Measurements from ENCODE around the gene PHF23.

Gene PHF23

GRCh38 chr17:7204828-7205461 lies 34.3 kb downstream of the PHF23 start:
- Histone ChIP-seq H3K4me1 (ENCODE audit: control insufficient read depth in 1 of 2, insufficient read depth in 2 of 2, low read length in 2 of 2) (peaks cover 0 to 14% of the 10 kb centered on the region in 2 donors), H3K27me3 (ENCODE audit: control insufficient read depth in 1 of 2, insufficient read depth in 2 of 2, low read length in 2 of 2) (no peaks in the 10 kb centered on the region), H3K36me3 (ENCODE audit: control insufficient read depth in 1 of 2, insufficient read depth in 2 of 2, low read length in 2 of 2) (peaks cover 0 to 5% of the 10 kb centered on the region in 2 donors), H3K4me3 (ENCODE audit: low read depth in 1 of 2, low read length in 2 of 2) (peak overlapping the region; percentile 74 to 79), H3K27ac (ENCODE audit: low read depth, low read length) (peak overlapping the region; percentile 36), H3K9me3 (ENCODE audit: control insufficient read depth in 1 of 2, low read length in 2 of 2) (no peaks in the 10 kb centered on the region), H3K9ac (ENCODE audit: low read depth in 1 of 2, low read length in 2 of 2) (peak overlapping the region; percentile 32 to 64)

GRCh38 chr17:7204336-7204735 lies 34.9 kb downstream of the PHF23 start:
- peak overlapping the region; percentile 74 to 79 for H3K4me3 ChIP-seq (ENCODE audit: low read depth in 1 of 2, low read length in 2 of 2)
- H3K27me3 ChIP-seq (ENCODE audit: control insufficient read depth in 1 of 2, insufficient read depth in 2 of 2, low read length in 2 of 2), result no peaks in the 10 kb centered on the region
- peaks cover 0 to 5% of the 10 kb centered on the region in 2 donors for H3K36me3 ChIP-seq (ENCODE audit: control insufficient read depth in 1 of 2, insufficient read depth in 2 of 2, low read length in 2 of 2)
- H3K9me3 ChIP-seq (ENCODE audit: control insufficient read depth in 1 of 2, low read length in 2 of 2), result no peaks in the 10 kb centered on the region
- peak overlapping the region in 1 of 2 donors; percentile 32 for H3K9ac ChIP-seq (ENCODE audit: low read depth in 1 of 2, low read length in 2 of 2)
- no peak overlapping the region for H3K27ac ChIP-seq (ENCODE audit: low read depth, low read length)
- peaks cover 0 to 14% of the 10 kb centered on the region in 2 donors for H3K4me1 ChIP-seq (ENCODE audit: control insufficient read depth in 1 of 2, insufficient read depth in 2 of 2, low read length in 2 of 2)

GRCh38 chr17:7203391-7203790 lies 35.9 kb downstream of the PHF23 start:
- peaks cover 0 to 14% of the 10 kb centered on the region in 2 donors for H3K4me1 ChIP-seq (ENCODE audit: control insufficient read depth in 1 of 2, insufficient read depth in 2 of 2, low read length in 2 of 2)
- no peak overlapping the region for H3K27ac ChIP-seq (ENCODE audit: low read depth, low read length)
- H3K27me3 ChIP-seq (ENCODE audit: control insufficient read depth in 1 of 2, insufficient read depth in 2 of 2, low read length in 2 of 2), result no peaks in the 10 kb centered on the region
- no peak overlapping the region for H3K9ac ChIP-seq (ENCODE audit: low read depth in 1 of 2, low read length in 2 of 2)
- H3K4me3 ChIP-seq (ENCODE audit: low read depth in 1 of 2, low read length in 2 of 2), result no peak overlapping the region
- no peaks in the 10 kb centered on the region for H3K9me3 ChIP-seq (ENCODE audit: control insufficient read depth in 1 of 2, low read length in 2 of 2)
- H3K36me3 ChIP-seq (ENCODE audit: control insufficient read depth in 1 of 2, insufficient read depth in 2 of 2, low read length in 2 of 2), result peaks cover 0 to 5% of the 10 kb centered on the region in 2 donors

- Histone ChIP-seq H3K9ac (ENCODE audit: low read depth in 1 of 2, low read length in 2 of 2) (no peak overlapping the region), H3K4me1 (ENCODE audit: control insufficient read depth in 1 of 2, insufficient read depth in 2 of 2, low read length in 2 of 2) (no peaks in the 10 kb centered on the region), H3K36me3 (ENCODE audit: control insufficient read depth in 1 of 2, insufficient read depth in 2 of 2, low read length in 2 of 2) (peaks cover 0 to 12% of the 10 kb centered on the region in 2 donors), H3K9me3 (ENCODE audit: control insufficient read depth in 1 of 2, low read length in 2 of 2) (no peaks in the 10 kb centered on the region), H3K27me3 (ENCODE audit: control insufficient read depth in 1 of 2, insufficient read depth in 2 of 2, low read length in 2 of 2) (no peaks in the 10 kb centered on the region), H3K4me3 (ENCODE audit: low read depth in 1 of 2, low read length in 2 of 2) (no peak overlapping the region), H3K27ac (ENCODE audit: low read depth, low read length) (no peak overlapping the region)
Observed at GRCh38 chr17:7196651-7197401, 42.4 kb downstream of the PHF23 start.

- H3K9me3 ChIP-seq (ENCODE audit: control insufficient read depth in 1 of 2, low read length in 2 of 2), result no peaks in the 10 kb centered on the region
- H3K4me1 ChIP-seq (ENCODE audit: control insufficient read depth in 1 of 2, insufficient read depth in 2 of 2, low read length in 2 of 2), result no peaks in the 10 kb centered on the region
- no peaks in the 10 kb centered on the region for H3K27me3 ChIP-seq (ENCODE audit: control insufficient read depth in 1 of 2, insufficient read depth in 2 of 2, low read length in 2 of 2)
- H3K4me3 ChIP-seq (ENCODE audit: low read depth in 1 of 2, low read length in 2 of 2), result no peak overlapping the region
- no peak overlapping the region for H3K9ac ChIP-seq (ENCODE audit: low read depth in 1 of 2, low read length in 2 of 2)
- peaks cover 0 to 12% of the 10 kb centered on the region in 2 donors for H3K36me3 ChIP-seq (ENCODE audit: control insufficient read depth in 1 of 2, insufficient read depth in 2 of 2, low read length in 2 of 2)
- no peak overlapping the region for H3K27ac ChIP-seq (ENCODE audit: low read depth, low read length)
Observed at GRCh38 chr17:7195971-7196370, 43.3 kb downstream of the PHF23 start.

- Histone ChIP-seq H3K4me3 (ENCODE audit: low read depth in 1 of 2, low read length in 2 of 2) (no peak overlapping the region), H3K9me3 (ENCODE audit: control insufficient read depth in 1 of 2, low read length in 2 of 2) (no peaks in the 10 kb centered on the region), H3K4me1 (ENCODE audit: control insufficient read depth in 1 of 2, insufficient read depth in 2 of 2, low read length in 2 of 2) (no peaks in the 10 kb centered on the region), H3K9ac (ENCODE audit: low read depth in 1 of 2, low read length in 2 of 2) (no peak overlapping the region), H3K27ac (ENCODE audit: low read depth, low read length) (no peak overlapping the region), H3K27me3 (ENCODE audit: control insufficient read depth in 1 of 2, insufficient read depth in 2 of 2, low read length in 2 of 2) (no peaks in the 10 kb centered on the region), H3K36me3 (ENCODE audit: control insufficient read depth in 1 of 2, insufficient read depth in 2 of 2, low read length in 2 of 2) (peaks cover 0 to 12% of the 10 kb centered on the region in 2 donors)
Observed at GRCh38 chr17:7192271-7192937, 46.9 kb downstream of the PHF23 start.

GRCh38 chr17:7191571-7192270 lies 47.5 kb downstream of the PHF23 start:
- no peaks in the 10 kb centered on the region for H3K27me3 ChIP-seq (ENCODE audit: control insufficient read depth in 1 of 2, insufficient read depth in 2 of 2, low read length in 2 of 2)
- peaks cover 0 to 12% of the 10 kb centered on the region in 2 donors for H3K36me3 ChIP-seq (ENCODE audit: control insufficient read depth in 1 of 2, insufficient read depth in 2 of 2, low read length in 2 of 2)
- H3K9me3 ChIP-seq (ENCODE audit: control insufficient read depth in 1 of 2, low read length in 2 of 2), result no peaks in the 10 kb centered on the region
- H3K9ac ChIP-seq (ENCODE audit: low read depth in 1 of 2, low read length in 2 of 2), result no peak overlapping the region
- no peaks in the 10 kb centered on the region for H3K4me1 ChIP-seq (ENCODE audit: control insufficient read depth in 1 of 2, insufficient read depth in 2 of 2, low read length in 2 of 2)
- H3K4me3 ChIP-seq (ENCODE audit: low read depth in 1 of 2, low read length in 2 of 2), result no peak overlapping the region
- H3K27ac ChIP-seq (ENCODE audit: low read depth, low read length), result no peak overlapping the region

GRCh38 chr17:7191069-7191468 lies 48.2 kb downstream of the PHF23 start:
- H3K4me3 ChIP-seq (ENCODE audit: low read depth in 1 of 2, low read length in 2 of 2), result no peak overlapping the region
- H3K27ac ChIP-seq (ENCODE audit: low read depth, low read length), result no peak overlapping the region
- H3K4me1 ChIP-seq (ENCODE audit: control insufficient read depth in 1 of 2, insufficient read depth in 2 of 2, low read length in 2 of 2), result no peaks in the 10 kb centered on the region
- H3K9ac ChIP-seq (ENCODE audit: low read depth in 1 of 2, low read length in 2 of 2), result no peak overlapping the region
- peaks cover 0 to 9% of the 10 kb centered on the region in 2 donors for H3K36me3 ChIP-seq (ENCODE audit: control insufficient read depth in 1 of 2, insufficient read depth in 2 of 2, low read length in 2 of 2)
- no peaks in the 10 kb centered on the region for H3K9me3 ChIP-seq (ENCODE audit: control insufficient read depth in 1 of 2, low read length in 2 of 2)
- no peaks in the 10 kb centered on the region for H3K27me3 ChIP-seq (ENCODE audit: control insufficient read depth in 1 of 2, insufficient read depth in 2 of 2, low read length in 2 of 2)

- Histone ChIP-seq H3K27me3 (ENCODE audit: control insufficient read depth in 1 of 2, insufficient read depth in 2 of 2, low read length in 2 of 2) (no peaks in the 10 kb centered on the region), H3K4me1 (ENCODE audit: control insufficient read depth in 1 of 2, insufficient read depth in 2 of 2, low read length in 2 of 2) (no peaks in the 10 kb centered on the region), H3K36me3 (ENCODE audit: control insufficient read depth in 1 of 2, insufficient read depth in 2 of 2, low read length in 2 of 2) (peaks cover 0 to 3% of the 10 kb centered on the region in 2 donors), H3K9ac (ENCODE audit: low read depth in 1 of 2, low read length in 2 of 2) (no peak overlapping the region), H3K4me3 (ENCODE audit: low read depth in 1 of 2, low read length in 2 of 2) (no peak overlapping the region), H3K9me3 (ENCODE audit: control insufficient read depth in 1 of 2, low read length in 2 of 2) (no peaks in the 10 kb centered on the region), H3K27ac (ENCODE audit: low read depth, low read length) (no peak overlapping the region)
Observed at GRCh38 chr17:7190276-7190917, 48.9 kb downstream of the PHF23 start.
